Adrenal gland (tissue), 12 donors: Measurements from ENCODE around the gene ZCCHC18. TPM values are rescaled to one million over a fixed set of nuclear protein-coding genes. Genes with fewer than 3 reads are reported as not detected.

Experiments
- DNase-seq, 7 donors: peaks; one replicate each; pipeline ENCODE4 v3.0.0-alpha.2; 2019 to 2020
- H3K27ac ChIP-seq, 5 donors: fragments of 200-600 bp; sonication (generic) in 4 of 5; 1 replicate in 3 of 5; 2 replicates in 2 of 5; pipeline versions ENCODE4 v1.5.1 to v1.8.0; 2016 to 2020; ENCODE audit warnings: mild to moderate bottlenecking in 1 of 5
- H3K27me3 ChIP-seq: fragments of 200-600 bp; 2 replicates; pipeline ENCODE4 v1.8.0; 2021
- H3K36me3 ChIP-seq, 2 donors: fragments of 200-600 bp; replicated peaks in 1 of 2; 1 replicate in 1 of 2; 2 replicates in 1 of 2; pipeline versions ENCODE4 v1.5.1 to v1.8.0; 2018 to 2022
- H3K4me1 ChIP-seq, 2 donors: fragments of 200-600 bp; replicated peaks in 1 of 2; 1 replicate in 1 of 2; 2 replicates in 1 of 2; pipeline versions ENCODE4 v1.5.1 to v1.8.0; 2018 to 2021
- H3K4me3 ChIP-seq, 4 donors: fragments of 200-600 bp; sonication (generic) in 3 of 4; one replicate each; pipeline ENCODE4 v1.5.1; 2016 to 2018
- H3K9me3 ChIP-seq, 3 donors: fragments of 200-600 bp; sonication (generic) in 1 of 3; replicated peaks in 1 of 3; 1 replicate in 2 of 3; 2 replicates in 1 of 3; pipeline versions ENCODE4 v1.5.1 to v1.8.0; 2016 to 2021
- CTCF ChIP-seq, 6 experiments: fragments of 450-650 bp in 4 of 6; fragments of 200-600 bp in 2 of 6; sonication (generic) in 1 of 6; IDR thresholded peaks; 1 replicate in 5 of 6; 2 replicates in 1 of 6; pipeline versions ENCODE4 v1.5.1 to v1.8.0; 2016 to 2021; ENCODE audit warnings: antibody characterized with exemption in 6 of 6, mild to moderate bottlenecking in 2 of 6, moderate library complexity in 1 of 6
- POLR2A ChIP-seq, 2 donors: fragments of 450-650 bp; IDR thresholded peaks; one replicate each; pipeline ENCODE4 v1.6.1; 2017; ENCODE audit warnings: antibody characterized with exemption in 2 of 2, mild to moderate bottlenecking in 2 of 2, moderate library complexity in 1 of 2
- WGBS, 4 donors: extraction: QIAGEN DNeasy Blood & Tissue Kit in 2 of 4; methylation state at CpG; one replicate each; pipeline versions ENCODE4 v1.1.5 to v1.1.7; 2013 to 2017; 5-methylcytosine and 5-hydroxymethylcytosine counted together
- intact Hi-C, 2 donors: fragments of 100-400 bp; cut with DNase I; formaldehyde crosslinking; loops; one replicate each; pipeline versions ENCODE4 v1.14.1 to v1.15.0; 2022 to 2023
- polyA plus RNA-seq, 3 donors: library from polyadenylated mRNA; stranded (reverse); fragments of 200-250 nt in 2 of 3; fragments of 350-450 nt in 1 of 3; fragmentation: Illumina TruSeq in 1 of 3; extraction: RNeasy Lipid Tissue Mini Kit (QIAGEN cat#74804) in 1 of 3; gene quantifications; one replicate each; pipeline ENCODE4 v1.2.3, GENCODE V29; 2013 to 2014
- total RNA-seq, 9 donors: library from RNA; depleted of rRNA in 4 of 9; stranded (reverse); fragments of >200 nt in 4 of 9; fragments of 120-200 nt in 1 of 9; fragmentation: NEBNext Ultra II Directional in 1 of 9; extraction: Animal tissue kit (Norgen Biotek cat#: 25700) in 1 of 9; gene quantifications; one replicate each; pipeline versions ENCODE4 v1.1.0 to v1.2.4, GENCODE V29; 2013 to 2023
- donor health status: healthy with polysubstance abuse.
- donor health status: Bipolar disorder and iron deficiency.
- donor health status: DM: yes; HTN: yes; CAD: no.
- donor health status: DM: no; HTN: no; CAD: no.
- donor health status: DM: no; HTN: no; CAD: no.
- donor health status: DM: yes; HTN: yes; CAD: no.

ZCCHC18 gene
- total and polyA plus RNA-seq, 12 donors = 0.38 to 1.6 (median 0.78) TPM; not detected in 2

GRCh38 chrX:104156630-104157529, 44.6 kb downstream of the ZCCHC18 start, which contains the start of gene SLC25A53:
Gene SLC25A53 (minus strand): TSS chrX:104157009. CDS start chrX:104105257, 51,752 bp downstream.
- peak; percentile 72 to 91 (median 79) for DNase-seq
- no peaks in the 10 kb centered on the region for H3K36me3 ChIP-seq
- WGBS, 4 donors = 0 to 49% (median 18%) methylated on average over 38 to 44 of the region's 44 CpGs
- TF ChIP-seq CTCF (IDR thresholded peaks at IDR 0.05) (no peak), POLR2A (IDR thresholded peaks at IDR 0.05) (peak; percentile 16 to 71)
- peak within 1 kb of the TSS in 4 of 5 donors; percentile 75 to 92 (median 83) for H3K27ac ChIP-seq
- intact Hi-C loops = no loop called here
- peak within 1 kb of the TSS; percentile 27 to 68 (median 45) for H3K4me3 ChIP-seq
- H3K9me3 ChIP-seq = no peaks in the 10 kb centered on the region
- H3K27me3 ChIP-seq = no peaks in the 10 kb centered on the region
- peaks cover 0 to 8% of the 10 kb centered on the region in 2 donors for H3K4me1 ChIP-seq

Other genes with a start within 250 kb of the ZCCHC18 start
- 10 to 100 TPM in 1 of 9 donors, 1 to 10 TPM in 3, under 1 TPM in 3, not detected in 2; 0.25 to 11.8 (median 1.2) TPM for gene TMSB15B, start 149.9 kb upstream of the ZCCHC18 start, total RNA-seq
- 1 to 10 TPM; 1.5 to 2.7 (median 1.5) TPM for gene TMSB15B, start 149.9 kb upstream of the ZCCHC18 start, polyA plus RNA-seq
- not detected for gene H2BW1, start 98.8 kb upstream of the ZCCHC18 start, total RNA-seq
- not detected for gene H2BW1, start 98.8 kb upstream of the ZCCHC18 start, polyA plus RNA-seq
- not detected for gene H2BW2, start 72.6 kb upstream of the ZCCHC18 start, total RNA-seq
- gene H2BW2, start 72.6 kb upstream of the ZCCHC18 start, polyA plus RNA-seq = not detected
- gene TMSB15C, start 36.3 kb upstream of the ZCCHC18 start, total RNA-seq = 1 to 10 TPM in 2 of 9 donors, under 1 TPM in 7; 0.29 to 6.8 (median 0.42) TPM
- under 1 TPM; 0.30 to 0.90 (median 0.64) TPM for gene TMSB15C, start 36.3 kb upstream of the ZCCHC18 start, polyA plus RNA-seq
- 10 to 100 TPM in 3 of 9 donors, 1 to 10 TPM in 6; 5.3 to 51.0 (median 8.9) TPM for gene SLC25A53, start 44.5 kb downstream of the ZCCHC18 start, total RNA-seq
- 10 to 100 TPM in 1 of 3 donors, 1 to 10 TPM in 2; 3.6 to 11.3 (median 8.4) TPM for gene SLC25A53, start 44.5 kb downstream of the ZCCHC18 start, polyA plus RNA-seq
- gene FAM199X, start 53.9 kb downstream of the ZCCHC18 start, total RNA-seq = 10 to 100 TPM; 16.7 to 28.2 (median 21.1) TPM
- gene FAM199X, start 53.9 kb downstream of the ZCCHC18 start, polyA plus RNA-seq = 10 to 100 TPM in 2 of 3 donors, 1 to 10 TPM in 1; 8.6 to 23.6 (median 15.9) TPM
- not detected for gene ESX1, start 142.4 kb downstream of the ZCCHC18 start, total RNA-seq
- not detected for gene ESX1, start 142.4 kb downstream of the ZCCHC18 start, polyA plus RNA-seq